Activated effector memory CD4-positive, alpha-beta T cell treated with anti-CD3 and anti-CD28 coated beads, Interleukin-2, amount 50 U/mL, for 16 hours (primary cell): ENCODE data around the gene ZNF224.
A peak's percentile ranks its signal among the peaks of the same experiment; 100 is the strongest.
"Not testable (repeated sequence)": the region's sequence is repeated elsewhere in the genome, so short reads cannot be mapped to it uniquely, and the experiment has no call there.

Experiments
- DNase-seq: peaks from one replicate; pipeline ENCODE4 v3.0.0-alpha.2; 2020

The ZNF224 gene

GRCh38 chr19:44093931-44094765, at the start of gene ZNF224:
Gene ZNF224 (plus strand): TSS chr19:44094361. CDS start chr19:44097874, 3,513 bp downstream.
- DNase-seq, result peak; percentile 93

GRCh38 chr19:44050740-44051649, 43.2 kb upstream of the ZNF224 start:
- DNase-seq, result peak; percentile 71

- peak; percentile 88 for DNase-seq
Observed at GRCh38 chr19:44051650-44052402, 42.3 kb upstream of the ZNF224 start, which contains the start of gene ZNF223. Gene ZNF223 (plus strand): TSS chr19:44052036. CDS start chr19:44055177, 3,141 bp downstream.

GRCh38 chr19:44055870-44056269, 38.3 kb upstream of the ZNF224 start:
- DNase-seq, result no peak

- no peak for DNase-seq
Observed at GRCh38 chr19:44059229-44059628, 34.9 kb upstream of the ZNF224 start.

- DNase-seq, result no peak
Observed at GRCh38 chr19:44061038-44061437, 33.1 kb upstream of the ZNF224 start.

- no peak for DNase-seq
Observed at GRCh38 chr19:44066305-44066704, 27.9 kb upstream of the ZNF224 start.

- DNase-seq, result no peak
Observed at GRCh38 chr19:44069415-44069814, 24.7 kb upstream of the ZNF224 start.

GRCh38 chr19:44071824-44072542, 22.2 kb upstream of the ZNF224 start, which contains the start of gene ZNF284:
Gene ZNF284 (plus strand): TSS chr19:44072159. CDS start chr19:44076390, 4,231 bp downstream.
- peak; percentile 93 for DNase-seq

- DNase-seq, result no peak
Observed at GRCh38 chr19:44072543-44073401, 21.4 kb upstream of the ZNF224 start.

GRCh38 chr19:44076325-44076724, 17.8 kb upstream of the ZNF224 start:
- no peak for DNase-seq

GRCh38 chr19:44092108-44092507, 2.1 kb upstream of the ZNF224 start:
- no peak for DNase-seq

- no peak for DNase-seq
Observed at GRCh38 chr19:44107751-44108150, 13.6 kb downstream of the ZNF224 start.

GRCh38 chr19:44109458-44109857, 15.3 kb downstream of the ZNF224 start:
- DNase-seq, result no peak

GRCh38 chr19:44111910-44112463, 17.8 kb downstream of the ZNF224 start:
- no peak for DNase-seq

GRCh38 chr19:44112802-44113137, 18.6 kb downstream of the ZNF224 start:
- DNase-seq, result no peak

- DNase-seq, result peak; percentile 93
Observed at GRCh38 chr19:44113138-44113783, 19.1 kb downstream of the ZNF224 start, which contains the start of gene ZNF225. Gene ZNF225 (plus strand): TSS chr19:44113399. CDS start chr19:44115828, 2,429 bp downstream.

GRCh38 chr19:44113784-44114390, 19.7 kb downstream of the ZNF224 start:
- no peak for DNase-seq

GRCh38 chr19:44121162-44121561, 27.0 kb downstream of the ZNF224 start:
- DNase-seq, result not testable (repeated sequence)

GRCh38 chr19:44131955-44132354, 37.8 kb downstream of the ZNF224 start:
- DNase-seq, result no peak
